GM18868 (cell line): Measurements from ENCODE around the gene RITA1.

ENCODE experiments used
- ATAC-seq: cut with Tn5 transposase; IDR thresholded peaks from one replicate; pipeline ENCODE4 v1.9.1; 2021; ENCODE audit warnings: mild to moderate bottlenecking, moderate library complexity; ENCODE audit not compliant: unreplicated experiment

RITA1 gene

DNA sequence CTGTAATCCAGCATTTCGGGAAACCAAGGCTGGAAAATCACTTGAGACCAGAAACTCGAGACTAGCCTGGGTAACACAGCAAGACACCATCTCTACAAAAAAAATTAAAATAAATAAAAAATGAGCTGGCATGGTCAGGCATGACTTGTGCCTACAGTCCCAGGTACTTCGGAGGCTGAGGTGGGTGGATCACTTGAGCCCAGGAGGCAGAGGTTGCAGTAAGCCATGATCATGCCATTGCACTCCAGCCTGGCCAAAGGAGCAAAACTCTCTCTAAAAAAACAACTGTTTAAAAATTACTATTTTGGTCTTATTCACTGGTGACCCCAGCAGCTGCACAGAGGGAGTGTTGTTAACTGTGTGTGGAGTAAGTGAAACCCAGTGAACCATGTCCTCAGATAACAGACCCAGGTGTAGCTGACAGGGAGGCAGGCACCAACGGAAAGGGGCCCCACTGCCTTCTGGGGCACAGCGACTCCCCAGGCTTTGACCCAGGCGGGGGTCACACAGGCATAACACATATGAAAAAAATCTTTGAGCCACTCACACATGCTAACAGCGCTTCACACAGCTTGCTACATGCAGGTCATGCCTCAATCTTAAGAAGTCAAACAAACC, 12.3 kb upstream of the RITA1 start:
- peak; percentile 71 for ATAC-seq

DNA sequence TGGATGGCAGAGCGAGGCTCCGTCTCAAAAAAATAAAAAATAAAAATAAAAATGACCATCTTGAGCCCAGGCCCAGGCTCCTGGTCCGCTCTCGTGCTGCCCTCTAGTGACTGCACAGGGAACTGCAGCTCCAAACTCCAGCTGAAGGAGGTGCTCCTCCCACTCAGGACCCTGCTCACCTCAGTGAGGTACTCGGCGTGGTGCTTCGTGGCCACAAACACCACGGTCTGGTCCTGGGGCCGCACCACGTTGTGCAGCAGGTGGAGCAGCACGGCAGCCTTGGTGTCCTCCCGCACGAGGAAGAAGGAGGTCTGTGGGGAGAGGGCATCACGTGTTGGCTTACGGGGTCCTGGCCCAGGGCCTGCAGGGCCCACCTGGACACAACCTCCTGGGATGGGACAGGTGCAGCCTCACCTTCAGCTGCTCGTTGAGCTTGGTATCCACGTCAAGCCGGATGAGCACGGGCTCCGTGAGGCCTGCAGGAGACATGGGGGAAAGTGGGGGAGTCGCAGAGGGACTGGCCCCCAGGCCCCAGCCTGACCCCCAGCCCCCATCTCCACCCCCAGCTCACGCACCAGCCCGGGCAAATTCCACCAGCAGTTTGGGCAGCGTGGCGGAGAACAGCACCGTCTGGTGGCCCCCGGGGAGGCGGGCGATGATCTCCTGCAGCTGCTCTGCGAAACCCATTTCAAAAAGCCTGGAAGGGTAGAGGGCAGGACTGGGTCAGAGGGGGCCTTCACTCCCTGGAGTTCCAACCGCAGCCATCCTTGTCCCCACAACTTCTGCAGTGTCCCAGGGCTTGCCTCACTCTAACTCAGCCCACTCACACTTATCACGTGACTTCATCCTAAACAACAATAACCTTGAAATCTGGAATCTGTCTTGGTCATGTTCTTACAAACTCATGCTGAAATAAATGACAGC, 10.8 kb upstream of the RITA1 start:
- no peak for ATAC-seq

DNA sequence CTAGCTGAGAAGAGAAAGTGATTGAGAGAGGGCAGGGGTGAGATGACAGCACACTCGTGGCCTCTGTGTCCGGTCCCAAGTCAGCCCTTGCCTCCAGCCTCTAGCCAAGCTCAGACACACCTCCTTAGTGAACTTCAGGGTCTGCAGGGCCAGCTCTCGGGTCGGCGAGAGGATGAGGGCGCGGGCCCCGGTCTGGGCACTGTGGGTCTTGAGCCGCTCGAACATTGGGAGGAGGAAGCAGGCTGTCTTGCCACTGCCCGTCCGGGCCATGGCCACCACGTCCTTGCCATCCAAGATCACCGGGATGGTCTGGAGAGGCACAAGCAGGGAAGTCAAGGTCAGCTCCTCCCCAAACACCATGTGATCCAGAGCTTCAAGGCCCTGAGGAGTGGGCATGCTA, 6.5 kb upstream of the RITA1 start:
- no peak for ATAC-seq

GRCh38 chr12:113180333-113180732, 5.2 kb upstream of the RITA1 start:
- ATAC-seq, result no peak

DNA sequence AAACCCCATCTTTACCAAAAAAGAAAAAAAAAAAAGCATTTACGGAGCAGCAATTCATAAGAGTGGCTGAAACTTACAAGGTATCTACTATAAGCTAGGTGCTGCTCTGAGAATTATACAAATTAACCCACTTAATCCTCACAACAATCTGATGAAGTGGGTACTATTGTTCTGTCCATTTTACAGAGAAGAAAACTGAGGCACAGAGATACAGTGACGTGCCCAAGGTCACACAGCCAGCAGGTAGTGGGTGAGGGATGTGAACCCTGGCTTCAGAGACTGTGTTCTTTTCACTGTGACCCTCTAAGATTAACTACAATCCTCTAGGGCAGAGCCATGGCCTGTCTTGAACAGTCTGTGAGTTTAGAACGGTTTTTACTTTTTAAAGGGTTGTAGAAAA, 3.5 kb upstream of the RITA1 start:
- ATAC-seq, result no peak

DNA sequence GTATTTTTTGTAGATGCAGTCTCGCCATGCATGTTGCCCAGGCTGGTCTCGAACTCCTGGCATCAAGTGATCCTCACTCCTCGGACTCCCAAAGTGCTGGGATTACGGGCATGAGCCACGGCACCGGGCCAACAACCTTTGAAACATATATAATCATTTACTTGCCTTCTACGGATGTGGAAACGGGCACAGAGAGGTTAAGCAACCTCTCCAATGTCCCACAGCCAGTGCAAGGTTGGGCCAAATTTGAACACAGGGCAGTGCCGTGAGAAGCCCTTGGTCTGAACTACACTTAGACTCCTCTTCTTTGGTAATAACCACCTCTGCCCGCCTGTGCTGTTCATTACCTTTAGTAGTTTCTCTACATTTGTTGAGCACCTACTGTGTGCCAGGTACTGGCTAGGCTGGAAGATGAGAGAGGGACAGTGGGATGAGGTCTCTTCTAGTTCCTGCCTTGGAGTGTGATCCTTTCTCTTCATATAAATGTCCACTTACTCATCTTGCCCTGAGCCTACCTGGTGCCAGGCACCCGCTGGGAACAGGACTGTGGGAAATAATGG, 2.4 kb upstream of the RITA1 start:
- no peak for ATAC-seq

- peak; percentile 55 for ATAC-seq
Measured at GRCh38 chr12:113184098-113184899, 1.2 kb upstream of the RITA1 start.

DNA sequence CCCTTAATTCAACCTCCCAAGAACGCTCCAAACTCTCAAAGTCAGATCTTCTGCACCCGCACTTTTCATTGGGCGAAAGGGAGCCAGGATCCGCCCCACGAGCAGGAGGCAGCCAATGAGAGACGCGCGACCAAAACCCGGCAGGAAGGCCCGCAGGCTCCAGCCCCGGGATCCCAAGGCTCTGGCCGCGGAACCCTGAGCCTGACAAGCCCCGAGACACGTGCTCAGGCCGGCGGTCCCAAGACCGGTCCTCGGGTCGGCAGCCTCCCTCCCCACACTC, 681 bp upstream of the RITA1 start:
- ATAC-seq, result peak; percentile 80

DNA sequence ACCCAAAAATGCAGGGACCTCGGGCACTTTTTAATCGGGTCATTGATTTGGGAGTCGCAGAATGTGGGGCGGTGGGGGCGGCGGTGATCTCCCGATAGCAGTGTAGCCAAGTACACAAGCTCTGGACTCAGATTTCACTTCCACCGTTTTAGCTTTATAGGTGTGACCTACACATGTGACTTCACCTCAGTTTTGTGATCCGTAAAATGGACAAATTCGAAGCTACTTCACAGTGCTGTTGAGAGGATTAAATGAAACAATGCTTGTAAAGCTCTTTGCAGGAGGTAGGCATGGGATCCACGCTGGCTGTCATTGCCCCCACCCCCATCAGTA, 478 bp downstream of the RITA1 start:
- no peak for ATAC-seq

DNA sequence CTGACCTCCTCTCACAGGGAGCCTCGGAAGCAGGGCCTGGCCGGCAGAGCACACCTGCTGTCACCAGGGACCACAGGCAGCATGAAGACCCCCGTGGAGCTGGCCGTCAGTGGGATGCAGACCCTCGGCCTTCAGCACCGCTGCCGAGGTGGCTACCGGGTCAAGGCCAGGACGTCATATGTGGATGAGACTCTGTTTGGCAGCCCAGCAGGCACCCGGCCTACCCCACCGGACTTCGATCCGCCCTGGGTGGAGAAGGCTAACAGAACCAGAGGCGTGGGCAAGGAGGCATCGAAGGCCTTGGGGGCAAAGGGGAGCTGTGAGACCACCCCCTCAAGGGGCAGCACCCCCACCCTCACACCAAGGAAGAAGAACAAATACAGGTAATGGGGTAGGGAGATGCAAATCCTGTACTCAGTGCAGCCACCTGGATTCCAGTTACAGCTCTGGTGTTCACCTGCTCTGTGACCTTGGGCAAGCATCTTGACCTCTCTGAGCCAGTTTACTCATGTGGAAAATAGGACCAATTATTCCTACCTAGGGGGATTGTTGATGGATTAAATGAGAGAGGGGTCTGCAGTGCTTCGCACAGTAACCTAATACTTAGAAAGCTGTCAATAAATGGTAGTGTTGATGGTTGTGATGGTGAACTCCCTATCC, 1.3 kb downstream of the RITA1 start:
- ATAC-seq, result no peak

GRCh38 chr12:113189361-113189760, 3.8 kb downstream of the RITA1 start:
- no peak for ATAC-seq

GRCh38 chr12:113190761-113191160, 5.2 kb downstream of the RITA1 start:
- ATAC-seq, result no peak

GRCh38 chr12:113191227-113191626, 5.7 kb downstream of the RITA1 start:
- no peak for ATAC-seq

- ATAC-seq, result no peak
Measured at GRCh38 chr12:113194971-113195391, 9.5 kb downstream of the RITA1 start.

DNA sequence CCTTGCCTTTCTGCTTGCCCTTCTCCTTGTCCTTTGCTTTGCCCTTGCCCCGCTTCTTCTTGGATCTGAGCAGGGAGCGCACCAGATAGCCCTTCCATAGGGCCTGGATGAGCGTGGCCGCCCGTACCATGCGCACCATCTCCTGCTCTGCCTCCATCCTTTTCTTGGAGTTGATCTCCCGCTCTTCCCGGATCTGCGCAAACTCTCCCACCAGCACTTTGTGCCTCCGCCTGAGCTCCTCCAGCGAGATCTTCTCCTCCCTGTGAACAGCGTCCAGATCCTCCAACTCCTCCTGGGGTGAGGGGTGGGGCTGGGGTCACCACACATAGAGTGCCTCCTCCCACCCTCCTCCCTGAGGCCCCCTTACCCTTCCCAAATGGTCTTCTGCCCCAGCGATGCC, 10.1 kb downstream of the RITA1 start:
- ATAC-seq, result no peak

GRCh38 chr12:113196582-113196981, 11.1 kb downstream of the RITA1 start:
- no peak for ATAC-seq

GRCh38 chr12:113196990-113197389, 11.5 kb downstream of the RITA1 start:
- peak; percentile 89 for ATAC-seq

DNA sequence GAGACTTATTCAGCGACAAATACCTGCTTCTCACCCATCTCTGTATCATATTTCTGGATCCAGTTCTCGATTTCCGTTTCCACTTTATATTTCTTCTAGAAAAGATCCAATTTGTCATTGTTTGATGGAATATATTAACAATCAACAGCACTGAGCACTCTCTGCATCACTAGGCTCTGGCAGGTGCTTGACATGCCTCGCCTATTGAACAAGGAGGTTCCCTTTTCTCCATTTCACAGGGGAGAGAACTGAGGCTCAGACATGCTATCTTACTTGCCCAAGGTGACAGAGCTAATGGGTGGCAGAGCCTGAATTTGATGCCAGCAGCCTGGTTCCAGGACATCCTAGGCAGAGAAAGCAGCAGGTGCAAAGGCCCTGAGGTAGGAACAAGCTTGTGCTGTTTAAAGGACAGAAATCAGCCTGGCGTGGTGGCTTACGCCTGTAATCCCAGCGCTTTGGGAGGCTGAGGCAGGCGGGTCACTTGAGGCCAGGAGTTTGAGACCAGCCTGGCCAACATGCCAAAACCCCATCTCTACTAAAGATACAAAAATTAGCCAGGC, 12.1 kb downstream of the RITA1 start:
- ATAC-seq, result no peak

DNA sequence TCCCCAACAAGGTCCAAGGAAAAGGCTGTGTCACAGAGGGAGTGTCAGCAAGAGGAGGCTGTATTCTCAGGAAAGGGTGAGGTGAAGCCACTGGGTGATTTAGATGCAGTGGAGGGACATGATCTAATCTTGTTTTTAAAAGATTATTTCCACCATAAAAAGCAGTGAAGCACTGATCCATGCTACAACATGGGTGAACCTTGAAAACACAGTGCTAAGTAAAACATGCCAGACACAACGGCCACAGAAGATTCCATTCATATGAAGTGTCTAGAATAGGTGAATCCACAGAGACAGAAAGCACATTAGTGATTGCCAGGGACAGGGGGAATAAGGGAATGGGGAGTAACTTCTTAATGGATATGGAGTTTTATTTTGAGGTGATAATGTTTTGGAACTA, 12.8 kb downstream of the RITA1 start:
- ATAC-seq, result no peak

- ATAC-seq, result no peak
Measured at GRCh38 chr12:113200021-113200797, 14.7 kb downstream of the RITA1 start.
